NOMO-1 (cell line): ENCODE measurements around the gene SYT10.
"Not testable (repeated sequence)": the region's sequence is repeated elsewhere in the genome, so short reads cannot be mapped to it uniquely, and the experiment has no call there.

Experiments used
- DNase-seq, 2 experiments: peaks; one replicate each; lab custom pipeline; 2025; ENCODE audit not compliant: unreplicated experiment in 2 of 2; lab: John Stamatoyannopoulos, UW

SYT10 gene

DNA sequence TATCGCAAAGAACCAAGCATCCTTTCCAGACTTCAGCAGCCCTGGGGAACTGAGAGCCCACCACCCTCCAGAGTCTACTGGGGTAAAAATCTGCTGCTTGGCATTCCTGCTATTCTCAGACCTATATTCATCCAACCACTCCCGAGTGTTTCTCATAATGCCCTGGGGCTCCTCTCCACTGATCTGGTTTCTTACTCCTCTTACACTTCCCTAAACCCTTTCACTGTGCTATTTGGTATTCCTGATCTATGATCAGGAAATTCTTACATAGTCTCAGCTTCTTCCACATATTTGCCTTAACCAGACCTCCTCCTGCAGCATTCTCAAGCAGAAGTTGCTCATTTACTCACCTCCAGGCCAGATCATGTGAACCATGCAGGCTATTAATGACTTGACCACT lies 82.4 kb downstream of the SYT10 start:
- no peak for DNase-seq

DNA sequence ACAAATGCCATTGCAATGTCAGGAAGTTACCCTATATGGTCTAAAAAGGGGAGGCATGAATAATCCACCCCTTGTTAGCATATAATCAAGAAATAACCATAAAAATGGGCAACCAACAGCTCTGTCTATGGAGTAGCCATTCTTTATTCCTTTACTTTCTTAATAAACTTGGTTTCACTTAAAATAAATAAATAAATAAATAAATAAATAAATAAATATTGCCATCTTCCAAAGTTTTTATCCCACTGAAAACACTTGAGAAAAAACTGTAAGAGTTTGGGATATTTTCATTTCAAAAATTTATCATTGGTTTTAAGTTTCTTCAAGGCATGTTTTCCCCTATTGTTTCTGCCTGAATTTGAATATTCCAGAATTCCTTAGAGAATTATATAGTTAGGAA lies 89.8 kb downstream of the SYT10 start:
- DNase-seq = no peak

DNA sequence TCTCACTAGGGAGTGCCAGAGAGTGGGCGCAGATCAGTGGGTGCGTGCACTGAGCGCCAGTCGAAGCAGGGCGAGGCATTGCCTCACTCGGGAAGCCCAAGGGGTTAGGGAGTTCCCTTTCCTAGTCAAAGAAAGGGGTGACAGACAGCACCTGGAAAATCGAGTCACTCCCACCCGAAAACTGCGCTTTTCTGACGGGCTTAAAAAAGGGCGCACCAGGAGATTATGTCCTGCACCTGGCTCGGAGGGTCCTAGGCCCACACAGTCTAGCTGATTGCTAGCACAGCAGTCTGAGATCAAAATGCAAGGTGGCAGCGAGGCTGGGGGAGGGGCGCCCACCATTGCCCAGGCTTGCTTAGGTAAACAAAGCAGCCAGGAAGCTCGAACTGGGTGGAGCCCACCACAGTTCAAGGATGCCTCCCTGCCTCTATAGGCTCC lies 107.6 kb downstream of the SYT10 start:
- not testable (repeated sequence) for DNase-seq

DNA sequence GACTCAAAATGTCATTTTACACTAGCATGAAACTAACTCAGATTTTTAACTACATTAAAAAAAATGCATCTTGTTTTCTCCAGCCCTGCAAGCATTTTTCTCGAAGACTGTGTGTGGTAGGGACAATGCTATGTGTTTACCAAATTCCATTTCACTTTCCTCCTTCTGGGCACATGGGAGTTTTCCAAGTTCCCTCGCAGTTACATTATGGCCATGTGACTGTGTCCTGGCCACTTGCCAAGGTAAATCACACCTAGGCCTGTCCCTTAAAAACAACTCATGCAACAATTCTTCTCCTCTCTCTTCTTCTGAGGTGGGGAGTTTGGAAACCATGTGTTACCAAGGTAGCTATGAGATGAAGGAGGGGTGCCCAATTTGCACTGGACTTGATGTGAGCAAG lies 108.7 kb downstream of the SYT10 start:
- no peak for DNase-seq
